Esophagus squamous epithelium (tissue), 5 donors: ENCODE results near the gene CCDC182. TPM values are rescaled to one million over a fixed set of nuclear protein-coding genes. Genes with fewer than 3 reads are reported as not detected.

ENCODE experiments used
- DNase-seq: peaks from one replicate; lab custom pipeline; 2025; lab: John Stamatoyannopoulos, UW
- H3K27ac ChIP-seq, 4 donors: fragments of 200-600 bp; sonication (generic); one replicate each; pipeline ENCODE4 v1.5.1; 2016 to 2019; ENCODE audit warnings: mild to moderate bottlenecking in 1 of 4
- H3K27me3 ChIP-seq, 4 donors: fragments of 200-600 bp; sonication (generic); 1 replicate in 3 of 4; 2 replicates in 1 of 4; pipeline versions ENCODE4 v1.5.1 to v1.6.0; 2017 to 2021; ENCODE audit warnings: antibody characterized with exemption in 1 of 4
- H3K36me3 ChIP-seq, 3 donors: fragments of 200-600 bp; sonication (generic); one replicate each; pipeline ENCODE4 v1.5.1; 2016 to 2019
- H3K4me1 ChIP-seq, 3 donors: fragments of 200-600 bp; sonication (generic); one replicate each; pipeline ENCODE4 v1.5.1; 2017 to 2019
- H3K4me3 ChIP-seq, 4 donors: fragments of 200-600 bp; sonication (generic); 1 replicate in 3 of 4; 2 replicates in 1 of 4; pipeline ENCODE4 v1.5.1; 2016 to 2019; ENCODE audit warnings: mild to moderate bottlenecking in 2 of 4, moderate library complexity in 1 of 4
- H3K9me3 ChIP-seq, 3 donors: fragments of 200-600 bp; sonication (generic); one replicate each; pipeline ENCODE4 v1.5.1; 2016 to 2019
- CTCF ChIP-seq, 6 experiments: fragments of 450-650 bp in 4 of 6; fragments of 200-600 bp in 2 of 6; sonication (generic) in 2 of 6; IDR thresholded peaks; one replicate each; pipeline ENCODE4 v1.5.1; 2016 to 2019; ENCODE audit warnings: antibody characterized with exemption in 6 of 6, mild to moderate bottlenecking in 4 of 6, moderate library complexity in 4 of 6
- POLR2A ChIP-seq, 4 donors: fragments of 450-650 bp; IDR thresholded peaks; one replicate each; pipeline ENCODE4 v1.6.1; 2017; ENCODE audit warnings: antibody characterized with exemption in 4 of 4, mild to moderate bottlenecking in 4 of 4, moderate library complexity in 3 of 4
- WGBS, 2 donors: methylation state at CpG; one replicate each; pipeline ENCODE4 v1.1.5; 2018; 5-methylcytosine and 5-hydroxymethylcytosine counted together
- intact Hi-C: fragments of 100-400 bp; cut with DNase I; formaldehyde crosslinking; loops from one replicate; pipeline ENCODE4 v1.15.0; 2022
- total RNA-seq, 4 donors: library from RNA; depleted of rRNA; stranded (reverse); fragments of >200 nt; gene quantifications; one replicate each; pipeline ENCODE4 v1.1.0, GENCODE V29; 2016
- donor health status: DM: yes; HTN: yes; CAD: no.

Gene CCDC182
- total RNA-seq, 4 donors from 2014 or later, result not detected

- Histone ChIP-seq H3K27ac (no peak overlapping the region), H3K9me3 (no peaks in the 10 kb centered on the region), H3K4me3 (no peak overlapping the region), H3K27me3 (peaks cover 0 to 23% (median 0%) of the 10 kb centered on the region in 4 donors), H3K36me3 (no peaks in the 10 kb centered on the region), H3K4me1 (peaks cover 0 to 9% (median 0%) of the 10 kb centered on the region in 3 donors)
- no peak for DNase-seq
- TF ChIP-seq POLR2A (IDR thresholded peaks at IDR 0.05) (no peak), CTCF (IDR thresholded peaks at IDR 0.05) (no peak)
- WGBS, 2 donors, result 54 to 69% methylated on average over 2 of the region's 2 CpGs
- intact Hi-C loops, result no loop called here
These were observed 36.7 kb downstream of the CCDC182 start for GRCh38 chr17:57708410-57708809.

GRCh38 chr17:57707892-57708291 lies 37.2 kb downstream of the CCDC182 start:
- no peak for TF ChIP-seq POLR2A (IDR thresholded peaks at IDR 0.05)
- no peak for TF ChIP-seq CTCF (IDR thresholded peaks at IDR 0.05)
- DNase-seq, result no peak

GRCh38 chr17:57706761-57707160 lies 38.3 kb downstream of the CCDC182 start:
- H3K9me3 ChIP-seq, result no peaks in the 10 kb centered on the region
- peaks cover 0 to 9% (median 0%) of the 10 kb centered on the region in 3 donors for H3K4me1 ChIP-seq
- TF ChIP-seq CTCF (IDR thresholded peaks at IDR 0.05) (no peak), POLR2A (IDR thresholded peaks at IDR 0.05) (no peak)
- H3K4me3 ChIP-seq, result no peak overlapping the region
- peaks cover 0 to 18% (median 0%) of the 10 kb centered on the region in 4 donors for H3K27me3 ChIP-seq
- no peak overlapping the region for H3K27ac ChIP-seq
- 81 to 82% methylated on average over 6 to 9 of the region's 9 CpGs for WGBS, 2 donors
- intact Hi-C loops, result no loop called here
- H3K36me3 ChIP-seq, result no peaks in the 10 kb centered on the region
- no peak for DNase-seq

More at GRCh38 chr17:57707892-57708291, 37.2 kb downstream of the CCDC182 start:
- H3K27me3 ChIP-seq, result peaks cover 0 to 20% (median 0%) of the 10 kb centered on the region in 4 donors
- intact Hi-C loops, result no loop called here
- no peak overlapping the region for H3K4me3 ChIP-seq
- peaks cover 0 to 9% (median 0%) of the 10 kb centered on the region in 3 donors for H3K4me1 ChIP-seq
- no peaks in the 10 kb centered on the region for H3K36me3 ChIP-seq
- no peaks in the 10 kb centered on the region for H3K9me3 ChIP-seq
- 43 to 68% methylated on average over 4 to 5 of the region's 6 CpGs for WGBS, 2 donors
- H3K27ac ChIP-seq, result no peak overlapping the region

- peaks cover 0 to 14% (median 0%) of the 10 kb centered on the region in 4 donors for H3K27me3 ChIP-seq
- no peak for TF ChIP-seq POLR2A (IDR thresholded peaks at IDR 0.05)
- no peak for TF ChIP-seq CTCF (IDR thresholded peaks at IDR 0.05)
- intact Hi-C loops, result no loop called here
- no peaks in the 10 kb centered on the region for H3K9me3 ChIP-seq
- DNase-seq, result no peak
- WGBS, 2 donors, result 53 to 55% methylated on average over 12 of the region's 12 CpGs
- peaks cover 0 to 9% (median 0%) of the 10 kb centered on the region in 3 donors for H3K4me1 ChIP-seq
- H3K27ac ChIP-seq, result no peak overlapping the region
- H3K36me3 ChIP-seq, result no peaks in the 10 kb centered on the region
- H3K4me3 ChIP-seq, result no peak overlapping the region
These were observed 39.0 kb downstream of the CCDC182 start for GRCh38 chr17:57705921-57706695.

- Histone ChIP-seq H3K27me3 (peaks cover 0 to 14% (median 0%) of the 10 kb centered on the region in 4 donors), H3K36me3 (no peaks in the 10 kb centered on the region), H3K9me3 (no peaks in the 10 kb centered on the region), H3K27ac (no peak overlapping the region), H3K4me1 (peaks cover 0 to 9% (median 0%) of the 10 kb centered on the region in 3 donors), H3K4me3 (no peak overlapping the region)
- 88 to 100% methylated on average over 1 of the region's 1 CpG for WGBS, 2 donors
- TF ChIP-seq CTCF (IDR thresholded peaks at IDR 0.05), result no peak
- no peak for TF ChIP-seq POLR2A (IDR thresholded peaks at IDR 0.05)
- intact Hi-C loops, result no loop called here
- DNase-seq, result no peak
These were observed 40.7 kb downstream of the CCDC182 start for GRCh38 chr17:57704448-57704847.
